PC-3 (cell line): ENCODE measurements around the gene RAB31.

ENCODE experiments used
- CTCF ChIP-seq: fragments of 300-600 bp; sonication (generic); conservative IDR thresholded peaks from 2 replicates; pipeline ENCODE4 v1.5.1; 2017; ENCODE audit warnings: antibody characterized with exemption, low read depth, mild to moderate bottlenecking, low read length
- EZH2 ChIP-seq: fragments of 300-600 bp; sonication (generic); IDR thresholded peaks from one replicate; pipeline ENCODE4 v1.6.1; 2017; ENCODE audit warnings: antibody characterized with exemption, mild to moderate bottlenecking, low read length; ENCODE audit not compliant: unreplicated experiment
- EZH2phosphoT487 ChIP-seq: fragments of 300-600 bp; sonication (generic); IDR thresholded peaks from 2 replicates; pipeline ENCODE4 v1.6.1; 2018; ENCODE audit warnings: mild to moderate bottlenecking, antibody characterized with exemption, low read length, borderline replicate concordance

- no peak for TF ChIP-seq CTCF
- TF ChIP-seq EZH2, result no peak
- no peak for TF ChIP-seq EZH2phosphoT487
Measured at GRCh38 chr18:9803063-9803697, 95.1 kb downstream of the RAB31 start.
